Measurements from ENCODE around the gene FMNL1.

GRCh38 chr17:45247429-45248131 is 25.9 kb downstream of the FMNL1 start:
- no peak for TF ChIP-seq CTCF (IDR thresholded peaks at IDR 0.05)
- peak in 1 of 2 donors; percentile 66 for TF ChIP-seq POLR2A (IDR thresholded peaks at IDR 0.05)

All from adrenal gland (tissue), 5 donors.